CD4-positive, CD25-positive, alpha-beta regulatory T cell (primary cell): ENCODE measurements around the gene RNASET2. TPM values are rescaled to one million over a fixed set of nuclear protein-coding genes. Genes with fewer than 3 reads are reported as not detected.
A peak's percentile ranks its signal among the peaks of the same experiment; 100 is the strongest.

Experiments used
- ATAC-seq, 2 donors: fragments of 150-1000 bp; cut with Tn5 transposase; one replicate each; pipeline ENCODE4 v1.10.0; 2021; ENCODE audit warnings: low read depth in 2 of 2, moderate number of reproducible peaks in 2 of 2, moderate library complexity in 1 of 2
- DNase-seq, 3 donors: peaks; one replicate each; pipeline versions ENCODE4 v3.0.0 to v3.0.0-alpha.2; 2012 to 2022; ENCODE audit warnings: mixed read lengths in 1 of 3
- H3K27ac ChIP-seq: one replicate; pipeline ENCODE4 v1.7.0; 2013; ENCODE audit warnings: mild to moderate bottlenecking, low read length; ENCODE audit not compliant: insufficient read depth, poor library complexity, severe bottlenecking
- H3K27me3 ChIP-seq: one replicate; pipeline ENCODE4 v1.7.0; 2013; ENCODE audit warnings: low read length; ENCODE audit not compliant: control insufficient read depth, insufficient read depth
- H3K36me3 ChIP-seq: one replicate; pipeline ENCODE4 v1.7.0; 2013; ENCODE audit warnings: mild to moderate bottlenecking, low read length, moderate library complexity; ENCODE audit not compliant: control insufficient read depth, insufficient read depth
- H3K4me1 ChIP-seq: 2 replicates; pipeline ENCODE4 v1.7.0; 2013; ENCODE audit warnings: mild to moderate bottlenecking, low read length; ENCODE audit not compliant: insufficient read depth, control insufficient read depth, poor library complexity, severe bottlenecking
- H3K4me3 ChIP-seq: one replicate; pipeline ENCODE4 v1.7.0; 2013; ENCODE audit warnings: low read depth, mild to moderate bottlenecking, low read length, moderate library complexity
- H3K9me3 ChIP-seq, 2 experiments: 1 replicate in 1 of 2; 2 replicates in 1 of 2; pipeline ENCODE4 v1.7.0; 2013; ENCODE audit warnings: low read length in 2 of 2, mild to moderate bottlenecking in 1 of 2, moderate library complexity in 1 of 2; ENCODE audit not compliant: control insufficient read depth in 2 of 2
- H3K27ac Mint-ChIP-seq, 3 donors: one replicate each; pipeline ENCODE4 v1.8.0; 2020 to 2022; ENCODE audit warnings: mild to moderate bottlenecking in 3 of 3, mixed read lengths in 3 of 3, moderate library complexity in 2 of 3
- H3K27me3 Mint-ChIP-seq: one replicate; pipeline ENCODE4 v1.8.0; 2022; ENCODE audit warnings: mild to moderate bottlenecking, mixed read lengths
- H3K36me3 Mint-ChIP-seq: one replicate; pipeline ENCODE4 v1.8.0; 2020; ENCODE audit warnings: mixed read lengths
- H3K4me1 Mint-ChIP-seq, 4 donors: one replicate each; pipeline ENCODE4 v1.8.0; 2020 to 2022; ENCODE audit warnings: mixed read lengths in 4 of 4, mild to moderate bottlenecking in 1 of 4
- H3K4me3 Mint-ChIP-seq, 4 donors: one replicate each; pipeline ENCODE4 v1.8.0; 2020 to 2022; ENCODE audit warnings: mild to moderate bottlenecking in 4 of 4, mixed read lengths in 4 of 4, moderate library complexity in 3 of 4
- H3K9me3 Mint-ChIP-seq, 7 donors: one replicate each; pipeline ENCODE4 v1.8.0; 2020 to 2022; ENCODE audit warnings: mixed read lengths in 7 of 7, mild to moderate bottlenecking in 3 of 7, moderate library complexity in 2 of 7
- polyA plus RNA-seq, 4 donors: library from polyadenylated mRNA; unstranded; fragments of 300-500 nt; fragmentation: Illumina TruSeq; gene quantifications; one replicate each; pipeline ENCODE4 v1.2.3, GENCODE V29; 2021
- total RNA-seq: library from RNA; stranded (reverse); gene quantifications from one replicate; pipeline ENCODE4 v1.2.3, GENCODE V29; 2022

Gene RNASET2
- total and polyA plus RNA-seq, 5 donors from 2014 or later, result 213 to 410 (median 371) TPM

- Mint-ChIP-seq H3K9me3 (peaks cover 0 to 1% (median 0%) of the 10 kb centered on the region in 7 donors), H3K4me3 (peak overlapping the region; percentile 39 to 82 (median 66)), H3K27ac (peak overlapping the region; percentile 87 to 91 (median 91)), H3K27me3 (no peaks in the 10 kb centered on the region), H3K4me1 (peaks cover 16 to 54% (median 26%) of the 10 kb centered on the region in 4 donors), H3K36me3 (peaks cover 49% of the 10 kb centered on the region)
- Histone ChIP-seq H3K36me3 (peaks cover 70% of the 10 kb centered on the region), H3K27ac (peak overlapping the region; percentile 60), H3K4me3 (peak overlapping the region; percentile 26), H3K27me3 (no peaks in the 10 kb centered on the region), H3K9me3 (no peaks in the 10 kb centered on the region), H3K4me1 (peaks cover 23% of the 10 kb centered on the region)
- DNase-seq (peak; percentile 31 to 59 (median 38)), ATAC-seq (peak; percentile 72 to 79)
Observed at GRCh38 chr6:166942393-166943168, 13.8 kb downstream of the RNASET2 start.

- Histone ChIP-seq H3K27ac (no peak overlapping the region), H3K4me3 (no peak overlapping the region), H3K9me3 (no peaks in the 10 kb centered on the region), H3K36me3 (peaks cover 67% of the 10 kb centered on the region), H3K4me1 (peaks cover 28% of the 10 kb centered on the region), H3K27me3 (no peaks in the 10 kb centered on the region)
- DNase-seq, result no peak
- Mint-ChIP-seq H3K4me1 (peaks cover 16 to 62% (median 27%) of the 10 kb centered on the region in 4 donors), H3K9me3 (peaks cover 0 to 1% (median 0%) of the 10 kb centered on the region in 7 donors), H3K4me3 (no peak overlapping the region), H3K36me3 (peaks cover 48% of the 10 kb centered on the region), H3K27me3 (no peaks in the 10 kb centered on the region), H3K27ac (peak overlapping the region in 2 of 3 donors; percentile 36 to 79)
- no peak for ATAC-seq
Observed at GRCh38 chr6:166940643-166941068, 15.7 kb downstream of the RNASET2 start.

GRCh38 chr6:166939894-166940293 lies 16.5 kb downstream of the RNASET2 start:
- H3K27me3 ChIP-seq, result no peaks in the 10 kb centered on the region
- ATAC-seq (no peak), DNase-seq (no peak)
- Mint-ChIP-seq H3K36me3 (peaks cover 45% of the 10 kb centered on the region), H3K4me1 (peaks cover 16 to 62% (median 25%) of the 10 kb centered on the region in 4 donors), H3K9me3 (no peaks in the 10 kb centered on the region), H3K27me3 (no peaks in the 10 kb centered on the region), H3K4me3 (no peak overlapping the region), H3K27ac (no peak overlapping the region)
- H3K27ac ChIP-seq, result no peak overlapping the region
- H3K9me3 ChIP-seq, result no peaks in the 10 kb centered on the region
- peaks cover 66% of the 10 kb centered on the region for H3K36me3 ChIP-seq
- no peak overlapping the region for H3K4me3 ChIP-seq
- peaks cover 28% of the 10 kb centered on the region for H3K4me1 ChIP-seq

- Mint-ChIP-seq H3K9me3 (no peaks in the 10 kb centered on the region), H3K4me1 (peaks cover 16 to 65% (median 25%) of the 10 kb centered on the region in 4 donors), H3K36me3 (peaks cover 45% of the 10 kb centered on the region), H3K27ac (peak overlapping the region in 2 of 3 donors; percentile 44 to 65), H3K4me3 (no peak overlapping the region), H3K27me3 (no peaks in the 10 kb centered on the region)
- Histone ChIP-seq H3K36me3 (peaks cover 67% of the 10 kb centered on the region), H3K27ac (no peak overlapping the region), H3K4me1 (peaks cover 28% of the 10 kb centered on the region), H3K27me3 (no peaks in the 10 kb centered on the region), H3K9me3 (no peaks in the 10 kb centered on the region), H3K4me3 (no peak overlapping the region)
- DNase-seq (no peak), ATAC-seq (no peak)
Observed at GRCh38 chr6:166939345-166939744, 17.0 kb downstream of the RNASET2 start.

- H3K4me3 ChIP-seq, result no peak overlapping the region
- H3K9me3 ChIP-seq, result no peaks in the 10 kb centered on the region
- H3K27me3 ChIP-seq, result no peaks in the 10 kb centered on the region
- H3K4me1 ChIP-seq, result peaks cover 28% of the 10 kb centered on the region
- peaks cover 16 to 62% (median 26%) of the 10 kb centered on the region in 4 donors for H3K4me1 Mint-ChIP-seq
- no peaks in the 10 kb centered on the region for H3K27me3 Mint-ChIP-seq
- H3K27ac Mint-ChIP-seq, result no peak overlapping the region
- peaks cover 45% of the 10 kb centered on the region for H3K36me3 Mint-ChIP-seq
- H3K36me3 ChIP-seq, result peaks cover 72% of the 10 kb centered on the region
- no peak overlapping the region for H3K27ac ChIP-seq
- H3K4me3 Mint-ChIP-seq, result no peak overlapping the region
- DNase-seq (no peak), ATAC-seq (no peak)
- H3K9me3 Mint-ChIP-seq, result no peaks in the 10 kb centered on the region
Observed at GRCh38 chr6:166938704-166939103, 17.6 kb downstream of the RNASET2 start.

GRCh38 chr6:166938150-166938549 lies 18.2 kb downstream of the RNASET2 start:
- Mint-ChIP-seq H3K27ac (peak overlapping the region in 1 of 3 donors; percentile 51), H3K4me3 (no peak overlapping the region), H3K36me3 (peaks cover 39% of the 10 kb centered on the region), H3K4me1 (peaks cover 15 to 58% (median 24%) of the 10 kb centered on the region in 4 donors), H3K9me3 (no peaks in the 10 kb centered on the region), H3K27me3 (no peaks in the 10 kb centered on the region)
- H3K9me3 ChIP-seq, result no peaks in the 10 kb centered on the region
- peaks cover 74% of the 10 kb centered on the region for H3K36me3 ChIP-seq
- DNase-seq (no peak), ATAC-seq (no peak)
- H3K27me3 ChIP-seq, result no peaks in the 10 kb centered on the region
- H3K27ac ChIP-seq, result no peak overlapping the region
- no peak overlapping the region for H3K4me3 ChIP-seq
- H3K4me1 ChIP-seq, result peaks cover 23% of the 10 kb centered on the region

- Histone ChIP-seq H3K36me3 (peaks cover 78% of the 10 kb centered on the region), H3K4me1 (peaks cover 20% of the 10 kb centered on the region), H3K27me3 (no peaks in the 10 kb centered on the region), H3K4me3 (no peak overlapping the region), H3K9me3 (no peaks in the 10 kb centered on the region), H3K27ac (no peak overlapping the region)
- Mint-ChIP-seq H3K36me3 (peaks cover 39% of the 10 kb centered on the region), H3K27ac (peak overlapping the region in 1 of 3 donors; percentile 51), H3K9me3 (no peaks in the 10 kb centered on the region), H3K27me3 (no peaks in the 10 kb centered on the region), H3K4me3 (no peak overlapping the region), H3K4me1 (peaks cover 11 to 58% (median 23%) of the 10 kb centered on the region in 4 donors)
- DNase-seq, result no peak
- no peak for ATAC-seq
Observed at GRCh38 chr6:166937746-166938145, 18.6 kb downstream of the RNASET2 start.
